Esophagus squamous epithelium (tissue), 5 donors: ENCODE measurements around the gene UBE2E1. TPM values are rescaled to one million over a fixed set of nuclear protein-coding genes. Genes with fewer than 3 reads are reported as not detected.
A peak's percentile ranks its signal among the peaks of the same experiment; 100 is the strongest.

Source experiments
- DNase-seq: peaks from one replicate; lab custom pipeline; 2025; lab: John Stamatoyannopoulos, UW
- H3K27ac ChIP-seq, 4 donors: fragments of 200-600 bp; sonication (generic); one replicate each; pipeline ENCODE4 v1.5.1; 2016 to 2019; ENCODE audit warnings: mild to moderate bottlenecking in 1 of 4
- H3K27me3 ChIP-seq, 4 donors: fragments of 200-600 bp; sonication (generic); 1 replicate in 3 of 4; 2 replicates in 1 of 4; pipeline versions ENCODE4 v1.5.1 to v1.6.0; 2017 to 2021; ENCODE audit warnings: antibody characterized with exemption in 1 of 4
- H3K36me3 ChIP-seq, 3 donors: fragments of 200-600 bp; sonication (generic); one replicate each; pipeline ENCODE4 v1.5.1; 2016 to 2019
- H3K4me1 ChIP-seq, 3 donors: fragments of 200-600 bp; sonication (generic); one replicate each; pipeline ENCODE4 v1.5.1; 2017 to 2019
- H3K4me3 ChIP-seq, 4 donors: fragments of 200-600 bp; sonication (generic); 1 replicate in 3 of 4; 2 replicates in 1 of 4; pipeline ENCODE4 v1.5.1; 2016 to 2019; ENCODE audit warnings: mild to moderate bottlenecking in 2 of 4, moderate library complexity in 1 of 4
- H3K9me3 ChIP-seq, 3 donors: fragments of 200-600 bp; sonication (generic); one replicate each; pipeline ENCODE4 v1.5.1; 2016 to 2019
- POLR2A ChIP-seq, 4 donors: fragments of 450-650 bp; IDR thresholded peaks; one replicate each; pipeline ENCODE4 v1.6.1; 2017; ENCODE audit warnings: antibody characterized with exemption in 4 of 4, mild to moderate bottlenecking in 4 of 4, moderate library complexity in 3 of 4
- WGBS, 2 donors: methylation state at CpG; one replicate each; pipeline ENCODE4 v1.1.5; 2018; 5-methylcytosine and 5-hydroxymethylcytosine counted together
- intact Hi-C: fragments of 100-400 bp; cut with DNase I; formaldehyde crosslinking; loops from one replicate; pipeline ENCODE4 v1.15.0; 2022
- total RNA-seq, 4 donors: library from RNA; depleted of rRNA; stranded (reverse); fragments of >200 nt; gene quantifications; one replicate each; pipeline ENCODE4 v1.1.0, GENCODE V29; 2016
- TF ChIP-seq, protein P1 (sequence below), 6 experiments: fragments of 450-650 bp in 4 of 6; fragments of 200-600 bp in 2 of 6; sonication (generic) in 2 of 6; IDR thresholded peaks; one replicate each; pipeline ENCODE4 v1.5.1; 2016 to 2019; ENCODE audit warnings: antibody characterized with exemption in 6 of 6, mild to moderate bottlenecking in 4 of 6, moderate library complexity in 4 of 6
- donor health status: DM: yes; HTN: yes; CAD: no.

UBE2E1 gene
- total RNA-seq, 4 donors from 2014 or later, result 83.9 to 115 (median 104) TPM

DNA sequence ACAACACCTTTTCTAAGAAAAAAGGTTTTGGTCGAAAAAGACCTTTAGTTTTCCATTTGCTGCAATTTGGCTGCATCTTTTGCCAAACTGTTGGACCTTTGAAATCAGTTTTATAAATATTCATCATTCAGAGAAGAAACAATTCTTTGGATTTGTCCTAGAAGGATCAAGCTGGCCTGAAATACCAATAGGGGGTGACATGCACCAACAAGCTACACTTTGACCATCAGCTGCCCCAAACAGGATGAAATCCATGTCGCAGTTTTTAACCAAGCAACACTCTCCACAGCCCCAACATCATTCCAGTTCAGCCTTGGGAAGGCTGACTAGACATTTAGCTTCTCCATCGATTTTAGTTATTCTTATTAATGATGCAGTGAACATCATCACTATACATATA lies 121.0 kb downstream of the UBE2E1 start:
- no peak overlapping the region for H3K4me3 ChIP-seq
- no peaks in the 10 kb centered on the region for H3K27me3 ChIP-seq
- no peak overlapping the region for H3K27ac ChIP-seq
- peaks cover 0 to 19% (median 4%) of the 10 kb centered on the region in 3 donors for H3K4me1 ChIP-seq
- peaks cover 0 to 20% (median 0%) of the 10 kb centered on the region in 3 donors for H3K36me3 ChIP-seq
- no peaks in the 10 kb centered on the region for H3K9me3 ChIP-seq
- DNase-seq, result no peak
- intact Hi-C loops, result no loop called here
- 89% methylated on average over 3 of the region's 3 CpGs for WGBS, 2 donors
- TF ChIP-seq POLR2A (IDR thresholded peaks at IDR 0.05), result no peak
- TF ChIP-seq, protein P1, sequence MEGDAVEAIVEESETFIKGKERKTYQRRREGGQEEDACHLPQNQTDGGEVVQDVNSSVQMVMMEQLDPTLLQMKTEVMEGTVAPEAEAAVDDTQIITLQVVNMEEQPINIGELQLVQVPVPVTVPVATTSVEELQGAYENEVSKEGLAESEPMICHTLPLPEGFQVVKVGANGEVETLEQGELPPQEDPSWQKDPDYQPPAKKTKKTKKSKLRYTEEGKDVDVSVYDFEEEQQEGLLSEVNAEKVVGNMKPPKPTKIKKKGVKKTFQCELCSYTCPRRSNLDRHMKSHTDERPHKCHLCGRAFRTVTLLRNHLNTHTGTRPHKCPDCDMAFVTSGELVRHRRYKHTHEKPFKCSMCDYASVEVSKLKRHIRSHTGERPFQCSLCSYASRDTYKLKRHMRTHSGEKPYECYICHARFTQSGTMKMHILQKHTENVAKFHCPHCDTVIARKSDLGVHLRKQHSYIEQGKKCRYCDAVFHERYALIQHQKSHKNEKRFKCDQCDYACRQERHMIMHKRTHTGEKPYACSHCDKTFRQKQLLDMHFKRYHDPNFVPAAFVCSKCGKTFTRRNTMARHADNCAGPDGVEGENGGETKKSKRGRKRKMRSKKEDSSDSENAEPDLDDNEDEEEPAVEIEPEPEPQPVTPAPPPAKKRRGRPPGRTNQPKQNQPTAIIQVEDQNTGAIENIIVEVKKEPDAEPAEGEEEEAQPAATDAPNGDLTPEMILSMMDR (IDR thresholded peaks at IDR 0.05), result no peak

DNA sequence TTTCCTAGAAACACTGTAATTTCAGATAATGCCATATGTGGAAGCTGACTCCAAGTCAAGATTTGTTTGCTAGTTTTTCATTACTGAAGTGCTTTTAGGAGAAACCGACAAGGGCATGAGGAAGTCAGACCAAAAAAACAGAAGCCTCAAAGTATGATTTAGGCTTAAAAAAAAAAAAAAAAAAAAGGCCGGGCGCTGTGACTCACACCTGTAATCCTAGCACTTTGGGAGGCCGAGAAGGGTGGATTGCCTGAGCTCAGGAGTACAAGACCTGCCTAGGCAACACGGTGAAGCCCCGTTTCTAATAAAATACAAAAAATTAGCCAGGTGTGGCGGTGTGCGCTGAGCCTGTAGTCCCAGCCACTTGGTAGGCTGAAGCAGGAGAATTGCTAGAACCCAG lies 122.8 kb downstream of the UBE2E1 start:
- no peak for TF ChIP-seq POLR2A (IDR thresholded peaks at IDR 0.05)
- TF ChIP-seq, protein P1 (IDR thresholded peaks at IDR 0.05), result no peak
- 18 to 47% methylated on average over 8 of the region's 8 CpGs for WGBS, 2 donors
- Histone ChIP-seq H3K4me1 (peaks cover 0 to 19% (median 4%) of the 10 kb centered on the region in 3 donors), H3K36me3 (peaks cover 0 to 8% (median 0%) of the 10 kb centered on the region in 3 donors), H3K27ac (peak overlapping the region in 3 of 4 donors; percentile 34 to 53 (median 34)), H3K9me3 (no peaks in the 10 kb centered on the region), H3K4me3 (no peak overlapping the region), H3K27me3 (no peaks in the 10 kb centered on the region)
- intact Hi-C loops, result no loop called here
- DNase-seq, result no peak

DNA sequence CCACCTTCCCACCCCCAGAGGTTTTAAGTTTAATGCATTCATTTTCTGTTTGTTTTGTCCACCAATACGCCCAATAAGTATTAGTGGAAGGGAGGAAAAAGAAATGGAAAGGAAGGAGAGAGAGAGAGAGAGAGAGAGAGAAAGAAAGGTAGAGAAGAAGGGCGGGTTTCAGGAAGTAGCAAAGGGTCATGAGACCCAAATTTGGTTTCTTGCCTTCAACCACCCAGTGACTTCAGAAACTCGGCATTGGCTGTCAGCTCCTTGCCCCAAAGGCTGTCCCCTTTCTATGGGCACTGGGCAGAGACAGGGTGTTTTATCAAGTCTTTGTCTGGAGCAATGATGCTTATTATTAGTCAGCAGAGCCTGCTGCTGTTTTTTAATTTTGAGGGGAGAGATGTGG lies 125.8 kb downstream of the UBE2E1 start:
- 72 to 85% methylated on average over 3 of the region's 3 CpGs for WGBS, 2 donors
- no peak overlapping the region for H3K4me3 ChIP-seq
- no peaks in the 10 kb centered on the region for H3K27me3 ChIP-seq
- H3K4me1 ChIP-seq, result peaks cover 0 to 19% (median 4%) of the 10 kb centered on the region in 3 donors
- no peak overlapping the region for H3K27ac ChIP-seq
- H3K9me3 ChIP-seq, result no peaks in the 10 kb centered on the region
- H3K36me3 ChIP-seq, result no peaks in the 10 kb centered on the region
- intact Hi-C loops, result no loop called here
- TF ChIP-seq, protein P1 (IDR thresholded peaks at IDR 0.05), result no peak
- TF ChIP-seq POLR2A (IDR thresholded peaks at IDR 0.05), result no peak
- DNase-seq, result no peak

DNA sequence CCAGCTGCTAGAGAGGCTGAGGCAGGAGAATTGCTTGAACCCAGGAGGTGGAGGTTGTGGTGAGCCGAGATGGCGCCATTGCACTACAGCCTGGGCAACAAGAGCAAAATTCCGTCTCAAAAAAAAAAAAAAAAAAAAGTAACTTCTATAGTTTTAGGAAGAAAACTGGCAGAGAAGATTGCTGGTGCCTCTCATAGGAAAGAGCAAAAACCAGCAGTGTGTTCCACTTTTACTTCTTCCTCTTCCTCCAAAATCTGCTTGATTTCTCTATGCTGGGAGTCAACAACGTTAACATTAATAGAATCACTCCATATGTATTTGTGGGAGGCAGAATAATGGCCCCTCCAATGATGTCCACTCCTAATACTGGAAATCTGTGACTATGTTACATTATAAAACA lies 126.8 kb downstream of the UBE2E1 start:
- Histone ChIP-seq H3K27me3 (no peaks in the 10 kb centered on the region), H3K27ac (no peak overlapping the region), H3K4me1 (peaks cover 0 to 14% (median 3%) of the 10 kb centered on the region in 3 donors), H3K4me3 (no peak overlapping the region), H3K36me3 (no peaks in the 10 kb centered on the region), H3K9me3 (no peaks in the 10 kb centered on the region)
- 71 to 86% methylated on average over 2 to 4 of the region's 4 CpGs for WGBS, 2 donors
- DNase-seq, result no peak
- TF ChIP-seq, protein P1 (IDR thresholded peaks at IDR 0.05), result no peak
- TF ChIP-seq POLR2A (IDR thresholded peaks at IDR 0.05), result no peak
- intact Hi-C loops, result no loop called here

DNA sequence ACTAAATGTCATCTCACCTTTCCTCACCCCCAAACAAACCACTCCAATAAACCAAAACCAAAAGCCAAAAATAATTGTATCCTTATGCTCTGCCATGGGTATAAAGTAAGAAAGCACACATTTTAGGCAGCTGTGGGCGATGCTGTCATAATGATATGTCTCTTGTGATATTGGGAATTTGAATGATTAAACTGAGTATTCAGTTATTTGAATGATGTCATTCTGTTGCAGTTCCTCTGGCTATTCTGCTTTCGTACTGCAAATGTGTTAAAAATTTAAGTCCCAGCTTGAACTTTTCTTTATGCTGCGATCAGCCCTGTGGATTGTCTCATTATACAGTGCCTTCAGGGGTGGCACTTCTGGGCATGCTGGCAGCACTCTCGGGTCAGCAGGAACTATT lies 128.5 kb downstream of the UBE2E1 start:
- DNase-seq, result no peak
- H3K4me1 ChIP-seq, result no peaks in the 10 kb centered on the region
- intact Hi-C loops, result no loop called here
- H3K27ac ChIP-seq, result no peak overlapping the region
- H3K36me3 ChIP-seq, result no peaks in the 10 kb centered on the region
- 62 to 80% methylated on average over 4 of the region's 4 CpGs for WGBS, 2 donors
- TF ChIP-seq, protein P1 (IDR thresholded peaks at IDR 0.05), result no peak
- no peak for TF ChIP-seq POLR2A (IDR thresholded peaks at IDR 0.05)
- H3K4me3 ChIP-seq, result no peak overlapping the region
- H3K9me3 ChIP-seq, result peaks cover 0 to 3% (median 0%) of the 10 kb centered on the region in 3 donors
- H3K27me3 ChIP-seq, result no peaks in the 10 kb centered on the region
